Activated T-cell treated with anti-CD3 and anti-CD28 coated beads for 24 hours (primary cell): ENCODE data around the gene PTPRO.
"Not testable (repeated sequence)": the region's sequence is repeated elsewhere in the genome, so short reads cannot be mapped to it uniquely, and the experiment has no call there.

Source experiments
- DNase-seq: peaks from one replicate; pipeline ENCODE4 v3.0.0-alpha.2; 2020; ENCODE audit warnings: low read depth

The PTPRO gene

DNA sequence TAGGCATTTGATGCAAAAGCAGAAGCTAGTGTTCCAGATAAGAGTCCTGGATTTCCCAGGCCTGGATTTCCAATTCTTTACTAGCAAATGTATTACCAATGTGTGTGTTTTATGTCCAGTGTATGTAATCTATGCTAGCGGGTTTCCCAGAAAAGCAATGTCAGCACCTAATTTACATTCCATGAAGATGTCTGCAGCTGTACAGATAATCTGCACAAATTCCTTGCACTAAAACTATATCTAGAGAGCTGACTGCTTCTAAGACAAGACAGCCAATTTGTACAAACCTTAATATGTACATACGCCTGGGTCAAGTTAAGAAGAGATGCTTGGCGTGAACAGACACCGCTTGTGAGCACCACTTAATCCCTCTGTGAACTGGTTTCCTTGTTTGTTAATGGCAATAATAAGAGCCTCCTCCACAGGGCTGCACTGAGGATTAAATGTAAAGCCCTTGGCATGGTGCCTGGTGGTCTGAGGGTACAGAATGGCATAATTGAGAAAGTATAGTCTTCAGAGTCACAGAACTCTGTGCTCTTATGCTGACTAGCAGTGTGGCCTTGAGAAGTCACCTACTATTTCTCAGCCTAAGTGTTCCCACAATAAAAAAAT is 281.3 kb downstream of the PTPRO start:
- DNase-seq: no peak

DNA sequence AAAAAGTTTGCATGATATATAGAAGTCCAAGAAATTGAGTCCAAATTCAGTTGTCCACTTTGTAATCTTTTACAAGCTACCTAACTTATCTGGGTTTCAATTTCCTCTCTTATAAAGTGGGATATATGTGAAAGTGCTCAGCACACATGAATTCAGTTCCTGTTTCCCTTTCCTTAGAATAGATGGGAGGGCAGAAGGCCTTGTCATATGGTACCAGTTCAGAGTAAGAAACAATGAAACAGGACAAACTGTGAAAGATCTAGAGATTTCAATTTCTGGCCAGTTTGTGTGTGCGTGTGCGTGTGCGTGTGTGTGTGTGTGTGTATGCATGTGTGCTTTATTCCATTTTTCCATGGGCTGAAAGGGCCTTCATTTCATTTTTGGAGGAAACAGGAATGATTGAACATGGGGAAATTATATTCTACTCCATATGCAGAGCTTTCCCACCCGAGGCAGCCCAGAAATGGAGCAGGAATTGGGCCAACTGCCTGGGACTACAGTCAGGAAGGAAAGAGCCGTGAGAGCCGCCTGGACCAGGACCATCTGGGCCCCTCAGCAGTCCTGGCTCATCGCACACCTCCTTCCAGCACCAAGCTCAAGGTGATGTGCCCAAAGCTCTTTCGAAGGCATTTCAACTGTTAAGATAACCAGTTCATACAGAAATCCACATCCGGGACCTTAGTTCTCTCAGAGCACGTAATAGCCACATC is 283.7 kb downstream of the PTPRO start:
- DNase-seq: no peak

DNA sequence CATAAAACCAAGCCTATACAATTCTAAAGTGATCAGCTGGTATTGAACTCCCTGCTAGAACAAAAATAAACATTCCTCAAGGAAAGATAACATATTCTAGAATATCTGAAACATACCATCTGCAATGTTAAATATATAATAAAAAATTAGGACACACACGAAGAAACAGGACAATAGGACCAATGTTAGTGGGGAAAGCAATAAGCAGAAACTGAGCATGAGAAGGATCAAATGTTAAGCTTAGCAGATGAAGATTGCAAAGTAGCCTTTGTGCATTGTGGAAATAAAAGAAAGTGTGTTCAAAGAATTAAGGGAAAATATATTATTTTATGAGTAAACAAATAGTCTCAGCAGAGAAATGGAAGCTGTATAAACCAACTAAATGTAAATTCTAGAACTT is 286.1 kb downstream of the PTPRO start:
- DNase-seq: no peak

DNA sequence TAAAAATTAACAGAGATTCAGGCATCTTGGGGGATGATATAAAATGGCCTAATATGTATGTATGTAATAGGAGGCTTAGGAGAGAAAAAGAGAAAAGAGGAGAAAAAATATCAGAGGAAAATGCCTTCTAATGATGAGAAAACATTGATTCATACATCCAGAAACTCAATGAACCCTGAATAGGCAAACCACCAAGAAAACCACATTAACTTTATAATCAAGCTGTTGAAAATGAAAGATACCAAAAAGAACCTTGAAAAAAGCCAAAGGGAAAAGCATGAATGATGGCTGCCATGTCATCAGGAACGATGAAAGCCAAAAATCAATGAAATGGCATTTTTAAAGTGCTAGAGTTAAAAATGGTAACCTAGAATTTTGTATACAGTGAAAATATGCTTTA is 286.6 kb downstream of the PTPRO start:
- DNase-seq: no peak

GRCh38 chr12:15613981-15614380 is 291.7 kb downstream of the PTPRO start:
- DNase-seq: no peak

DNA sequence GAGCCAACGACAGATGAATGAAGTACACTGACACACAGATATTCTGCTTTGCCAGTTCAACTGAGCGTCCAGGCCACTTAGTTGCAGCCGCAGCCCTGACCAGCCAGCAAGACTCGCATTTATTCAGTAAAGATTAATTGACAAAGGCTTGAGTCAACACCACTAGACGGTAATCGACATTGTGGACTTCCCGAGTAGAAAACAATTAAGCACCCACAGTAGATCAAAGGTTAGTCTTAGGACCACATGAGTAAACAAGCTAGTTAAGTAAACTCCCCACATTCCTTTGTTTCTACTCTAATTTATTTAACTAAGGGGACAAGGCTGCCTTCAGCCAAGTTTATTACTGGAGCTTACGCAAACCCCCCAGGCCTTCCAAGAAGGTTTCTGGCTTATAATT is 294.2 kb downstream of the PTPRO start:
- DNase-seq: not testable (repeated sequence)

DNA sequence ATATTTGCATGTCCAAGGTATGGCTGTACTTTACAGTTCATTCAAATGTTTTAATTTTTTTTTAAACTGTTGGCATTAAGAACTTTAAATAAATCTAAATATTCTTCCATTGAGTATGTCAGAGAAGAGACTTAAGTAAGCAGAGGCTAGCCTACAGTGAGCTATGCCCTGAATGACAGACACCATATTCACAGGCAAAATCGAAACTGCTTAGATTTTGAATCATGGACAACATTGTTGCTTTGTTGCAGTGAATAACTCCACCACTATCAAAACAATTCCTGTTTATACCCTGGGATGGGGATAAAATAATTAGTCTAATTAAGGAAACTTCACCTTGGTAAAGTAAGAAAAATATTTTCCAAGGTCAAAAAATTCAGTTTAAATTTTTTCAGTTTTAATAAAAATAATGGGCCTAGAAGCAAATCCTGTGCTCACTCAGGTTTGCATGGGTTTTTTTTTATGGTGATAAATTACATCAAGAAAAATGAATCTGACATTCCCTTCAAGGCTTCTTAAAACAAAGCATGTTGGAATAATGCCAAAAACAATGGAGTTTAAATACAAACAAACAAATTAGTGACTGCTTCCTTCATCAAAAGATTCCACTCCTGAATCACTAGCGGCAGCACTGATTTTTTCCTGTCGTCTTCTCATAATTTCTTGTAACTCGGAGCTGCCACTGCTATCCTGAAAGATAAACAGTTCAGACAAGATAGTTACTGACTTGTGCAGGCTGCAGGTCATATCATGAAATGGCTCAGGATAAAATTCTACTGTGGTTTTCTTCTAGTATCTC is 298.6 kb downstream of the PTPRO start:
- no peak for DNase-seq

DNA sequence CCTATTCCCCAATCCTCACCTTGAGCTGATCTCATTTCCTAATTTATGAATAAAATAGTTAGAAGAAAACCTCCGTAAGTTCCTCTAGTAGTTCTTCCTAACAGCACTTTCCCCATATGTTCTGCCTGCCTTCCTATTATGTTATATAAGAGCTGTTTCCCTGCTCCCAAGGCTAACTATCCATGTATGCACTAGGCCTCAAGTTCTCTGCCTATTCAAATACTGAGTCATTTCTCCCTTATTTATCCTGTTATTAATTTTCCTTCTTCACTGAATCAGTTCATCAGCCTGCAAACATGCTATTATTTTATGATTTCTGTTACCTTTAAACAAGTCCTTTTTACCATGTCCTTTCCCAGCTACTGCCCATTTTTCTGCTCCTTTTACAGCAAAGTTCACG is 302.8 kb downstream of the PTPRO start:
- DNase-seq: no peak

GRCh38 chr12:15627995-15628945 is 306.0 kb downstream of the PTPRO start:
- DNase-seq: no peak

- no peak for DNase-seq
These were observed 306.8 kb downstream of the PTPRO start for GRCh38 chr12:15629108-15629507.

DNA sequence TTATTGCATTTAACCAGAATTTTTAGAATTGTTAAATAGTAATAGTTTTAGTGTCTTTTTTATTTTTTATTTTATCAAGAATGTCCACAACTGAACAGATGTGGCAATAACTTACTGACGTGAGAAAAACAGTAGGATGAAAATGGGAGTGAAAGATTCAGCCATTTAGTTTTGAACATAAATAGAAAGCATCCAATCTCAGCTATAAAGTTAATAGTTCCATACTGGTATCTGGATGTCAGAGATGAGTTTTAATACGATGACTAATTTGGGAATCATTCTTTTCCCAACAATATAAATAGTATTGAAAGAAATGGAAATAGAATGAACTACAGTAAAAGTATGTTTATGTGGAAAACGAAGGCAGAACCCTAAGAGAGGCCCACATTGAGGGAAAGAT is 307.5 kb downstream of the PTPRO start:
- no peak for DNase-seq

DNA sequence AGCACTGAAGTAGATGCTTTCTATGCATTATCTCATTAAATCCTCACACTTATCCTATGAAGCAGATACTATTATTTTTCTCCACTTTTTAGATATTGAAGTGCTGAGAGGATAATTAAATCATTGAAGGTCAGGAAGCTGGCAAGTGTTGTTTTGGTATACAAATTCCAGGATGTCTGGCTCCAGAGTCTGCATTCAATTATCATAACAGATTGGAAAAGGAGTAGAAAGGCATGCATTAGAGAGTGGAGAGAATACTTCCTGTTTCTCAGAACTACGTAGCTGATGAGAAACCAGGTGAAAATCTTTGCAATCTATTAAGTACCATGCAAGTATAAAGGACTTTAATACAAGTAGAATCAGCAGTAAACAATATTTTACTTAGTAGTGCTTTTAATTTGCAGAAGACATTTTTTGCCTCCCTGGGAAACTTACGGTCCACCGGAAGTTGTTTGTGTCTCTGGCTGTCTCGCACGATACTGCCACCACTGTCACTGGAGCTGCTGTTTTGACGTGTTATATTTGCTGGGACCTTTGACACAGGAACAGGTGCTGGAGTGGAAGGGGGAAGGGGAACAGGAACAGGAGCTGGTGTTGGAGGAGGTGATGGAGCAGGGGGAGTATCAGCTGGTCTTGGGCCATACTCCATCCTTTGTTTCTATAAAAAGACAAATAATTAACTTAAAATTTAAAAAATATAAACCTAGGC is 308.9 kb downstream of the PTPRO start:
- DNase-seq: no peak

GRCh38 chr12:15632708-15633107 is 310.4 kb downstream of the PTPRO start:
- DNase-seq: no peak

- no peak for DNase-seq
These were observed 310.9 kb downstream of the PTPRO start for GRCh38 chr12:15633201-15633600.

DNA sequence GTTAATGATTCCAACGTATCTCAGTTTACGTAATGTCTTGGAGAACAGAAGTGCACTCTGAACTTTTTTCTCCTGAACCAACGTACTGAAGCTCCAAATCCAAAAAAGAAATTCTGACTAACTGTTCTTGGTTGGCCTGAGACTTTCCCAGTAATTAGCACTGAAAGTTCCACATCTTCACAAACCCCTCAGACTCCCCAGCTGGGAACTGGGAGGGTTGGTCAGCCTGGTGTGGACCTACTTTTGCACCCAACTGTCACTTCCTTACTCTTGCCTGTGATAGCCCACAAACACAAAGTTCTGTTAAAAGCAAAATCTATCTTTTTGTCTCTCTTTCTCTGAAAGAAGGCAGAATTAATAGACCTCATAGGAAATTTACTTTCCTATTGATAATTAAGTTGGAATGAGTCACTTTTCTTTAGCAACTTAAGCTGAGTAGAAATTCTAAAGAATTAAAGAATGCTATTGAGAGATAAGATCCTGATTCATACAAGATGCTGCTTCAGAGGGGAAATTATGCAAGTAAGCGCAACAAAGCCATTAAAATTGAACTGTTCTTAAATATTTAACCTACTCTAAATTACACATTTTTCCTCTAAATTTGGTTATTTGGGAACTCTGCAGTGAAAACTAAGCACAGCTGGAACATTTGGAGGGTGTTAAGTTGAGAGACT is 311.8 kb downstream of the PTPRO start:
- no peak for DNase-seq

- DNase-seq: no peak
These were observed 314.0 kb downstream of the PTPRO start for GRCh38 chr12:15636060-15636890.

DNA sequence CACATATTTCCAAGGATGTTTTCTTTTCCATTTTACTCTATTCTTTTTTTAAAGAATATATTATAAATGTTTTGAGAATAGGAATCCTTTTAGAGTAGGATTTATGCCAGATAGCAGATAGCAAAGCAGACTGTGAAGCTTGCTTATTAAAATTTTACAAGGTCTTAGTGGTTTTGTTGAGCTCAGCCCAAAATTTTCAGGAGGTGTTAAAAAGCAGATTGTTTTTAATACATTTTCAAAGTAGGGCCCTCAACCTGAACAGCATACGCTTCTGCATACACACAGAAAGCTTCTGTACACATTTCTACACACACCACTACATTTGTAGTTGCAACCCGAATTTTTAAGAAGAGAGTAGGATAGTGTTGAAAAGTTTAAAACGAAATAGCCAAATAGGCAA is 315.9 kb downstream of the PTPRO start:
- no peak for DNase-seq

DNA sequence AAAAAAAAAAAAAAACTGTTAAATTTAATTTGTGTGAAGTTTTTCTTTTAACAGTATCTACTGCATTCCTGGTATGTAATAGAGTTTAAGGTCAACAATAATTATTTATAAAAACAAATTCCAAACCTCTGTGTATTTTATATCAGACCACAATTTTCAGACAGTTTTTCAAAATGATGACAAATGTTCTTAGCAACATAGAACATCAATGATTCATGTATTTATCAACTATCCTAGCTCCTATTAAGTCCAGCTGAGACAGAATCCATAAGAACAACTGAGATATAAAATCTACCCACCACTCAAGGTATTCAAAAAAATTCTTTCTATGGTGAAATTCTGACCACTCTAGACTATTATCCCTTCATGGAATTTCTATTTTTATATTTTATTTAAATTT is 322.4 kb downstream of the PTPRO start:
- DNase-seq: no peak

DNA sequence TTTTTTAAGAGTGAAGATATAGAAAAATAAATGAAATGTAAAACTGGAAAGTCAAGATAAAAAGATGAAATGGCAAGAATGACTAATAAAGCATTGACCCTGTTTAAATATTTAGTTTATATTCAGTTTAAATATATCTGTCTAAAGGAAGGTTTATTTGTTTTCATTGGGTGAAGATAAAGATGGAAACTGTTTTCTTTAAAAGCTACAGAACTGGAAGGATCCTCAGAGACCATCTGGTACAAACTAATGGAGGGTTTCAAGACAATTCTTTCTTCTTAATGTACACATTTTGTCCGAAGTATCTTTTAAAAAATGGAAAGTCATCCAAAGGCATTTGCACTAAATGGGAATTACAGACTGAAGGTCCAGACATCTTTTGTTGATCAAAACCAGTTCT is 324.3 kb downstream of the PTPRO start:
- no peak for DNase-seq
